ENCODE measurements around the gene SRMS.

The SRMS gene

DNA sequence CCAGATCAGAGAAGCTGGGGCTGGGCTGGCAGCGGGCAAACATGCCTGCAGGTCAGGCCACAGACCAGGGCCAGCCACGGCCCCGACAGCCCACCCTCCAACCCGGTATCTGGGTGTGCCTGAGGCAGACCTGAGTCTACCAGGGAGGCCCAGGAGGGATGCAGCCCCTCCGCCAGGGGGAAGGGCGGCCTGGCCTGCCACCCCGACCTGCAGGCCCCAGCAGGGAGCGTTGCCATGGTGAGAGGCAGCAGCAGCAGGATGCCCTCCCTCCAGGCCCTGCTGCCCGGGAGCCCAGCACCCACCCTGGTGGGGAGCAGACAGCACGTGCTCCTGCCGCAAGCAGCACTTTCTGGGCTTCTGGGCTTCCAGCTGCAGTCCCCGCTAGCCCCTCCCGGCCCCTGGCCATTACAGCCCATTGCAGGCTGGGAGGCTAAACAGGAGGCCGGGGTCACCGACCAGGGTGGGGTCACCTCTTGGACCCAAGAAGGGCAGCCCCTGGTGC lies 44.8 kb downstream of the SRMS start:
- H3K9me3 ChIP-seq (ENCODE audit: low read depth, low read length), result no peaks in the 10 kb centered on the region
- no peak overlapping the region for H3K4me3 ChIP-seq
- DNase-seq (ENCODE audit: low read depth, low spot score), result no peak
- no peak overlapping the region for H3K9ac ChIP-seq (ENCODE audit: insufficient read length)
- no peak overlapping the region for H3K27ac ChIP-seq
- H3K36me3 ChIP-seq (ENCODE audit: insufficient read depth, low read length), result no peaks in the 10 kb centered on the region
- TF ChIP-seq EZH2 (IDR thresholded peaks at IDR 0.05) (no peak), FOXP2 (optimal IDR thresholded peaks at IDR 0.05; ENCODE audit: control extremely low read depth, extremely low read length, insufficient read depth) (no peak), POLR2AphosphoS5 (IDR thresholded peaks at IDR 0.05; ENCODE audit: borderline replicate concordance, low read depth, low read length) (no peak)

DNA sequence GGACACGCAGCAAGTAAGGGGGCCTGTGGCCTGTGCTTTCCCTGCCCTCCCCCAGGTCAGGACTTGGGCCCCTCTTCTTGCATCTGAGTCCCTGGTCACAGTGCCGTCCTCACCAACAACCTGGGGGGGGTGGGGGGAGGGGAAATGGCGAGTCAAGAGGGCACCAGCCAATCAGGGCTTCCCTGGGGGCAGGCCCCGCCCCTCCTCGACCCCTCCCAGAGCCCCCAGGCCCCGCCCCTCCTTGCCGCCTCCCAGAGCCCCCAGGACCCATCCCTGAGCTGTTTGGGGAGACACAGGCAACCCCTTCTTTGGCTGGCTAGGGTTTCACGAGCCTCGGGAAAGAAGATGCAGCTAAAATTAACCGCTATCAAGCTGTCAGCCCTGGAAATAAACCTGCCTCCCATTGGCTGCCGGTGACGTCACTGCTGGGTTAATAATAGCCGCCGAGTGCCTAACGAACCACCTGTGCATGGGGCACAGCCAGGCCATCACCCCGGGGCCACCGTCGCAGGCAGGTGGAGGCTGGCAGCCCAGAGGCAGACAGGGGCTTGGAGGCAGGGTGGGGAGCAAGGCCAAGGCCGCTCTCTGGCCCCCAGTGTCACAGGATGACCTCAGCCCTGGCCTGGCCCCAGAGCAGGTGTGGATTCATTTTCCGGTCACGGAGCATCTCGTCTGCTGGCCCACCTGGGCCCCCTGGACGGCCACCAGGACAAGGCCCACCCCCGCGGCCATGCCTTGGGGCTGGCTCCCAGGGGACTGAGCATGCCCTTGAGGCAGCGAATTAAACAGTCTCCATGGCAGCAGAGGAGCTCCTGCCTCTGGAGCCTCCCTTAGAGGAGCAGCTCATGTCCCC lies 45.5 kb downstream of the SRMS start:
- H3K4me3 ChIP-seq, result peak overlapping the region; percentile 26; the same call in 1 of the 2 replicates
- TF ChIP-seq POLR2AphosphoS5 (IDR thresholded peaks at IDR 0.05; ENCODE audit: borderline replicate concordance, low read depth, low read length), result no peak
- TF ChIP-seq FOXP2 (optimal IDR thresholded peaks at IDR 0.05; ENCODE audit: control extremely low read depth, extremely low read length, insufficient read depth), result no peak
- no peak for TF ChIP-seq EZH2 (IDR thresholded peaks at IDR 0.05)
- no peak overlapping the region for H3K27ac ChIP-seq
- no peaks in the 10 kb centered on the region for H3K36me3 ChIP-seq (ENCODE audit: insufficient read depth, low read length)
- no peaks in the 10 kb centered on the region for H3K9me3 ChIP-seq (ENCODE audit: low read depth, low read length)
- H3K9ac ChIP-seq (ENCODE audit: insufficient read length), result no peak overlapping the region
- DNase-seq (ENCODE audit: low read depth, low spot score), result no peak

DNA sequence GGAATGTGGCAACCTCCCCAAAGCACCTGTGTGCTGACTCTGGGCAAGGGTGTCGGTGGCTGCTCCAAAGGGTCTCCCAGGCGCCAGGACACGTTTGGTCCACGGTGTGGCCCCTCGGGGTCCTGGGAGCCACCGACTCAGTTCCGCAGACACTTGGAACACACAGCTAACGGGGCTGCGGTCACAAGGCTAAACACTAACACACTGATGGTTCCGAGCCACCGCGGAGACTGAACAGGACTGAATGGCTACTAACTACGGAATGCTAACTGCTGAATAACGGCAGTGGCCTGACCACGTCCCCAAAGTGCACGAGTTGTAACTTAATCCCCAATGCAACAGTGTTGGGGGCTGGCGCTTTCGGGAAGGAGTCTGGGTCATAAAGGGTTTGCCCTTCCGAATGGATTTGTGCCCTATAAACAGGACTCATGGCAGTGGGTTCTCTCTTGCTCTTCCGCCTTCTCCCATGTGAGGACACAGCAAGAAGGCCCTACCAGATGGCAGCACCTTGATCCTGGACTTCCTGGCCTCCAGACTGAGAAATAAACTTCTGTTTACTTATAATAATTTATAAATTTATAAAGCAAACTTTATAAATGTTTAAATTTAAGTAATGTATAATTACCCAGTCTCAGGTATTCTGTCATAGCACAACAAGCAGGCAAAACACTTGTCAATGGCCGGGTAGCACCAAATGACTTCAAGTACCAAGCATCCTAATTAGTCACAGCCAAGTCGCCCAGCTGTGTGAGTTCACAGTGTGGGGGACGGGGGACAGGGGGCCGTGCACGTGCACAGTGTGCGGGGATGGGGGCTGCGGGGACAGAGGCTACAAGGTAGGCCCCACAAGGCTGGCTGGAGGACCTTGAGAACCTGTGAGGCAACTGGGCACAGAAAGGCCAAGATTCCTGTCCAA lies 46.4 kb downstream of the SRMS start:
- TF ChIP-seq FOXP2 (optimal IDR thresholded peaks at IDR 0.05; ENCODE audit: control extremely low read depth, extremely low read length, insufficient read depth) (no peak), EZH2 (IDR thresholded peaks at IDR 0.05) (no peak), POLR2AphosphoS5 (IDR thresholded peaks at IDR 0.05; ENCODE audit: borderline replicate concordance, low read depth, low read length) (no peak)
- Histone ChIP-seq H3K9ac (ENCODE audit: insufficient read length) (no peak overlapping the region), H3K4me3 (no peak overlapping the region), H3K9me3 (ENCODE audit: low read depth, low read length) (no peaks in the 10 kb centered on the region), H3K27ac (no peak overlapping the region), H3K36me3 (ENCODE audit: insufficient read depth, low read length) (no peaks in the 10 kb centered on the region)
- no peak for DNase-seq (ENCODE audit: low read depth, low spot score)

DNA sequence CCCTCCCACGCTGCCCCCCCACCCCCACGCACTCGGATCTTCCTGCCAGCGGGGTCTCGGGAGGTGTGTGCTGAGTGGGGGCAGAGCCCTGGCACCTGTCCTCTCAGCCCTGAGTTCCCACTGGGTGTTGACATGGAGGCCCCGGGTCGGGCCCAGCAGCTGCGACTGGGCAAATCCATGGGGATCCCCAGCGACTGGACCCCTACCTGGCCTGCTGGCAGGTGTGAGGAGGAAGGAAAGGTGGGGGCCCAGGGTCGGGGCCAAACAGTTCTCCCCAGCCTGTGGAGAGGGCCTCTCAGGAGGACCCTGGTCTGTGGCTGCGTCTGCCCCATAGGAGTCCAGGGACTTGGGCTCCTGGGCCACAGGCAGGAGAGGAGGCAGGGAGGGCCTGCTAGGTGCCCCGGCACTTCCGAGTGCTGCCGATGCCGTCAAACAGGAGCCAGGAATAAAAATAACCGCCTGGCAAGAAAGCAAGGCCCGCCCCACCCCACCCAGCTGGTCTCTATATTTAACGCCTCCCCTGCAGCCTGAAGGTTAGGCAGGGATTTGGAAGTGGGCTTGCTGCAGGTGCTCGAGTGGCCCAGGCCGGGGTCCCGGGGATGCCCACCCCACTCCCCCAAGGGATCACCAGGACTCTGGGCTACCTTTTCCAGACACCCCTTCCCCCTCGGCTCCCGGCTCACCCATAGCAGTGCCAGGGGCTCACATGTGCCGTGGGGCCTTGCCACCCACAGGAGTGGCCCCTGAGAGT lies 47.2 kb downstream of the SRMS start:
- no peak for TF ChIP-seq POLR2AphosphoS5 (IDR thresholded peaks at IDR 0.05; ENCODE audit: borderline replicate concordance, low read depth, low read length)
- no peak for TF ChIP-seq FOXP2 (optimal IDR thresholded peaks at IDR 0.05; ENCODE audit: control extremely low read depth, extremely low read length, insufficient read depth)
- TF ChIP-seq EZH2 (IDR thresholded peaks at IDR 0.05), result no peak
- Histone ChIP-seq H3K9me3 (ENCODE audit: low read depth, low read length) (no peaks in the 10 kb centered on the region), H3K4me3 (no peak overlapping the region), H3K9ac (ENCODE audit: insufficient read length) (no peak overlapping the region), H3K36me3 (ENCODE audit: insufficient read depth, low read length) (no peaks in the 10 kb centered on the region), H3K27ac (no peak overlapping the region)
- DNase-seq (ENCODE audit: low read depth, low spot score), result no peak

DNA sequence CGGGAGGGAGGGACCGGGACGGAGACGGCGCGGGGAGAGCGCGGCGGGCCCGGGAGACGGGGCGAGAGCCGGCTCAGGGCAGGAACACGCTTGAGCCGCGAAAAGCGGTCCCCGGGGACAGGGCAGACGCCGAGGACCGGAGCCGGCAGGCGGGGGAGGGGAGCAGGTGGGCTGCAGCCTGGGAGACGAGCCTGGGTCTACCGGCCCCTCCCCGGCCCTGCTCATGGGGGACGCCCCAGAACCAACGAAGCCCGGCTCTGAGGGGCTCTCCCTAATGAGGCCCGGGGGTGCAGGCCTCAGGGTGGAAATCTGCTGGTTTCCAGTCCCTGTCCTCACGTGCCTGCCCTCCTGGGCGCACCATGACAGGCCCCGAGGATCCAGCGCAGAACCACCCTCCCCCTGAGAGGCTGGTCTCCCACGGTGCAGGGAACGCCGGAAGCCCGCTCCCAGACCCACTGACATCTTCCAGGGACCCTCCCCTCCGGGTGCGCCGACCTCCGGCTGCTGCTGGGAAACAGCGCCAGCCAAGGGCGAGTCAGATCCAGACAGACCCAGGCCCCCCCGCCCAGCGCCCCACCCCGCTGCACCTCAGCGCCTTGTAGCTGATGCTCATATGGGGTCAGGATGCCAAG lies 48.1 kb downstream of the SRMS start:
- 0 out of 2 replicates have a peak overlapping the region, but pooled peaks have one; percentile 43 for H3K4me3 ChIP-seq
- H3K9me3 ChIP-seq (ENCODE audit: low read depth, low read length), result no peaks in the 10 kb centered on the region
- no peak overlapping the region for H3K9ac ChIP-seq (ENCODE audit: insufficient read length)
- no peak for DNase-seq (ENCODE audit: low read depth, low spot score)
- H3K36me3 ChIP-seq (ENCODE audit: insufficient read depth, low read length), result no peaks in the 10 kb centered on the region
- TF ChIP-seq POLR2AphosphoS5 (IDR thresholded peaks at IDR 0.05; ENCODE audit: borderline replicate concordance, low read depth, low read length) (no peak), FOXP2 (optimal IDR thresholded peaks at IDR 0.05; ENCODE audit: control extremely low read depth, extremely low read length, insufficient read depth) (no peak), EZH2 (IDR thresholded peaks at IDR 0.05) (no peak)
- H3K27ac ChIP-seq, result no peak overlapping the region

DNA sequence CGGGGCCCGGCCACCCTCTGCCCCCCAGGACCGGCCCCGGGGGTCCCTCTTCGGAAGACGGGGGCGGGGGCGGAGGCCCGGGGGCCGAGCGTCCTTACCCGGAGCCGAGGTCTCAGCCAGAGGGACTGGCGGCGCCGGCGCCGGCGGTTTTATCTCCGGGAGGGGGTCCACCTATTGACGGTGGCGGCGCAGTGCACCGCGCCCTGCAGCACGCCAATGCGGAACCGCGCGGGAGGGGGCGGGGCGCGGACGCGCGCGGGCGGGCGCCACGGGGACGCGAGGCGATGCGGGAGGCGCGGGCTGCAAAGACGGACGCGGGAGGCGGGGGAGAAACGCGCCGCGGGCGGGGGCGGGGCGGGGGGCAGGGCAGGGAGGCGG lies 48.6 kb downstream of the SRMS start, which contains the start of gene EEF1A2:
Gene EEF1A2 (minus strand): TSS at position 124 of the 378 bp plus-strand sequence. CDS start 1,320 bp downstream, outside the sequence.
- Histone ChIP-seq H3K36me3 (ENCODE audit: insufficient read depth, low read length) (no peaks in the 10 kb centered on the region), H3K27ac (no peak within 1 kb of the TSS), H3K9me3 (ENCODE audit: low read depth, low read length) (no peaks in the 10 kb centered on the region), H3K9ac (ENCODE audit: insufficient read length) (no peak within 1 kb of the TSS), H3K4me3 (peak within 1 kb of the TSS; percentile 70)
- no peak for DNase-seq (ENCODE audit: low read depth, low spot score)
- TF ChIP-seq POLR2AphosphoS5 (IDR thresholded peaks at IDR 0.05; ENCODE audit: borderline replicate concordance, low read depth, low read length), result no peak
- no peak for TF ChIP-seq EZH2 (IDR thresholded peaks at IDR 0.05)
- no peak for TF ChIP-seq FOXP2 (optimal IDR thresholded peaks at IDR 0.05; ENCODE audit: control extremely low read depth, extremely low read length, insufficient read depth)
